RPMI7951 (cell line): Measurements from ENCODE around the gene CADM2. TPM values are rescaled to one million over a fixed set of nuclear protein-coding genes. Genes with fewer than 3 reads are reported as not detected.

Experiments
- DNase-seq: peaks from one replicate; pipeline ENCODE4 v3.0.0-alpha.2; 2012; ENCODE audit warnings: low read depth
- total RNA-seq: library from RNA; depleted of rRNA; stranded (reverse); fragments of >200 nt; shearing (Covaris generic); gene quantifications from 2 replicates; pipeline ENCODE4 v1.2.3, GENCODE V29; 2014

The CADM2 gene
- total RNA-seq, 1 experiment from 2014 or later, result not detected

GRCh38 chr3:85800676-85801075, 841.9 kb downstream of the CADM2 start:
- DNase-seq, result no peak

GRCh38 chr3:85801955-85802354, 843.2 kb downstream of the CADM2 start:
- DNase-seq, result no peak

DNA sequence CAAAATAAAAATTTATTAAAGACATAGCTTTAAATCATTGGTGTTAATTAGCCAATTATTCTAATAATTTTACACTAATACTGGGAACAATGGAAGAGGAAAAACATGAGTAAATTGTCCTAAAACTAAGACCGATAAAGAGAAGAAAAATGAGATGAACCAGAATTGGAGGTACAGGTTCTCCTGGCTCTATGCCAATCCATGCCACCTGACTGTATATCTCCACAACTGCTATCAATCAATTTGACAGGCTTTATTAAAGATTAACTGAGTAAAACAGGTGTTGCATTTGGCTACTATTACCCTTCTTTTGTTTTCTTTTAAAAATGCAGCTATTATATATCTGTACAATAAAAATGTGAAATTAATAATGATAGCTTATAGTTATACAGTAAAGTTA, 850.0 kb downstream of the CADM2 start:
- DNase-seq, result no peak

GRCh38 chr3:85821130-85821756, 862.5 kb downstream of the CADM2 start:
- no peak for DNase-seq

DNA sequence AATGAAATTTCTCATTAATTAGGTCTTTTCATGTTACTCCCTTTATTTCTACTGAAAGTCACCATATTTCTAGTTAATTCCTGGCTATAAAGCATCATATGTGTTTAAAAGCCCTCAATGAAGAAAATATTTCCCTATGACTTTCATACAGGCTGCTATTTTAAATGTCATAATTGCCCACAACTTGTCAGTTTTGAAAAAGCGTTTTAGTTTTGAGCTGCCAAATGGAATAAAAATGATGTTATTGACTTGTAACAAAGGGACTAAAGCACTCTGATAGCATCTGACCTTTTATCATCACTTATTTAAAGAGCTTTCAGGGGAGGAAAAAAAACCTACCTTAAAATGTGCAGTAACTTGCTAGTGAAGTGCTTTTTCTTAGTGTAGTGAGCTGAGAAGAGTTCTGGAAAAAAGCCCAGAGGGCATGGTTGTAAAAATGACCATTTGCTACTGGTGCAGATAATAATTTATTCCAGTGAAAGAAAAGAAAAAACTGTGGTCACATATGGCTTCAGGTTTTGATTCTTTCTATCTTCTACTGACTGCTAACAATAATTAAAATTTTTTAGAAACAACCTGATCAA, 877.2 kb downstream of the CADM2 start:
- no peak for DNase-seq

DNA sequence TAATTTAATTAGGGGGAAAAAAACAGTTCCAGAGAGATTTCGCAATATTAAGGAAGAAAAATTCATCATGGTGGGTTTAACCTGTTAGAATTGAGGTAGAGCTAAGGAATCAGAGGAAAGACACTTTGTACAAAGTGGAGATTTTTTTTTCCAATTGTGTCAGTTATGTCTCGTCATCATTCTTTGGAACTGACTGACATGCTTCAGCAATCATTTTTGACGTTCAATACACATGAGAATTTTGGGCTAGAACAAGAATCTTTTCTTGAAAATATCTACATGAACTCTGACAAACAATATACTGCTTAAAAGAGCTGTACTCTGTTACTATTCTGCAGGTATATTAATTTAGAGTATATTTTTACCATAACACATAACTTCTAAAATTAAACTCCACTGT, 878.6 kb downstream of the CADM2 start:
- DNase-seq, result no peak

DNA sequence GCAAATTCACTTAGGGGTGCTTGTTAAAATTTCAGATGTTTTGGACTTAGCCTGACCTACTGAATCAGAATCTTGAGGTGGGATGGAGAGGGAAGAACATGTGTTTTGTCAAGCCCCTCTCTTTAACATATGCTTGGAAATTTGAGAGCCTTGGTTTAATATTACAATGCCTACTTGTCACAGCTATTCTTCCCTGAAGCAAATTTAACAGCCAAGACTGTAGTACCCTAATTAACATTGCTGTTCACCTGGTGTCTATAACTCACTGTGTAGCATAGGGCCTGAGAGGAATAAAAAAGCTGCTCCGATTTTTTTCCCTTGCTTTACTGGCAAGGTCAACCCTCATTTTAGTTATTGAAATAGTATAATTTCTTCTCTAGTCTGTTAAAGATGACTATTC, 880.1 kb downstream of the CADM2 start:
- DNase-seq, result no peak

DNA sequence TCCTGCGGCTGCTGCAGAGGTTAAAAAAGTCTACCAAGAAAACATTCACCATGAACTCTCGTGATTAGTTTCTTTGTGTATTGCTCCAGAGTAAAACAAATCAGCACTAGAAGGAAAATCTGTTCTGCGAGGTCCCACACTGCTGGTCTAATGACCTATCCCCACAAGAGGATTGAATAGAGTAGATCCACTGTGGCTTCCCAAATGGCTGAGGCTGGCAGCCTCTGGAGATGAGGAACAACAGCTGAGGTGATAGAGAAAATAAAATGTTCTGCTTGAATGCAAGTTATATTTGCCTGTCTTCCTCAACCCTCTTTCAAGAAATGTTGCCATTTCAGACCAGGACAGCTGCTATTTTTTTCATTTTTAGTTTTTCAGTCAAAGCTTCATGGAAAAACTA, 883.3 kb downstream of the CADM2 start:
- no peak for DNase-seq

GRCh38 chr3:85846940-85847339, 888.2 kb downstream of the CADM2 start:
- DNase-seq, result no peak

- DNase-seq, result no peak
Measured at GRCh38 chr3:85851071-85851470, 892.3 kb downstream of the CADM2 start.

DNA sequence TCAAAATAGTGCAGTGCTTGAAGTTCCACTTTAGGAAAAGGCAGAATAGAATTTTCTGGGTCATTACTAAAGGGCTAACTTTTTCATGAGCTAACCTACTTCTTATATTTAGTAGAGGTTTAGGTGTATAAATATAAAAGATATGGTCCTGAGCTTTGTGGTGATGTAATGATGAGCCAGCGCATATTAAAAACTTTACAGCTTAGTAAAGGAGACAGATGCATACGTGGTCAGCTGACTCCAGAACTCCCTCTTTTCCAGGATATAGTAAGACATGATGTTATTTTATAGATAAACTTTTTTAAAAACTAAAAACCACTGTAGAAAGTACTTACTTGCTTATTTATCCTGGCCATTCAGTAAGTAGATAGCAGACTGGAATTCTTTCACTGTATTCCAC, 895.0 kb downstream of the CADM2 start:
- no peak for DNase-seq

DNA sequence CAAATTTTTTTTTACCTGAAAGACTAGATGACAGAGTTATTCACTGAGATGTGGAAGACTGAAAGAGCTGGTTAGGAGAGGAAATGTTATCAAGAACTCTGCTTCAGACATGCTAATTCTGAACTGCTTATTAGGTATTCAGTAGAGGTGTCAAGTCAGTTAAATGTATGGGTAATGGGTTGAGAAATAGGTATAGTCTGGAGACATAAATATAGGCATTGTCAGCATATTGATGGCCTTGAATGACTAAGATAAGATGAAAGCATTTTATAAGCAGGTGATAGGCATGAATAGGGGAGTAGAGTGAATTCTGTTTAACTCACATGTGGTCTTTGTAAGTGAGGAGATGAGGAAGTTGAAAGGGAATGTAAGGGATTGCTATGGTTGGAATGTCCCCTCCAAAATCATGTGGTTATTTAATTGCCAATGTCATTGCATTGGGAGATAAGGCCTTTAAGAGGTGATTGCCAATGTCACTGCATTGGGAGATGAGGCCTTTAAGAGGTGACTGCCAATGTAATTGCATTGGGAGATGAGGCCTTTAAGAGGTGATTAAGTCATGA, 904.2 kb downstream of the CADM2 start:
- no peak for DNase-seq

- DNase-seq, result no peak
Measured at GRCh38 chr3:85864896-85865295, 906.1 kb downstream of the CADM2 start.

- DNase-seq, result no peak
Measured at GRCh38 chr3:85867072-85867471, 908.3 kb downstream of the CADM2 start.

GRCh38 chr3:85875589-85875988, 916.8 kb downstream of the CADM2 start:
- DNase-seq, result no peak

- DNase-seq, result no peak
Measured at GRCh38 chr3:85877631-85878030, 918.8 kb downstream of the CADM2 start.

DNA sequence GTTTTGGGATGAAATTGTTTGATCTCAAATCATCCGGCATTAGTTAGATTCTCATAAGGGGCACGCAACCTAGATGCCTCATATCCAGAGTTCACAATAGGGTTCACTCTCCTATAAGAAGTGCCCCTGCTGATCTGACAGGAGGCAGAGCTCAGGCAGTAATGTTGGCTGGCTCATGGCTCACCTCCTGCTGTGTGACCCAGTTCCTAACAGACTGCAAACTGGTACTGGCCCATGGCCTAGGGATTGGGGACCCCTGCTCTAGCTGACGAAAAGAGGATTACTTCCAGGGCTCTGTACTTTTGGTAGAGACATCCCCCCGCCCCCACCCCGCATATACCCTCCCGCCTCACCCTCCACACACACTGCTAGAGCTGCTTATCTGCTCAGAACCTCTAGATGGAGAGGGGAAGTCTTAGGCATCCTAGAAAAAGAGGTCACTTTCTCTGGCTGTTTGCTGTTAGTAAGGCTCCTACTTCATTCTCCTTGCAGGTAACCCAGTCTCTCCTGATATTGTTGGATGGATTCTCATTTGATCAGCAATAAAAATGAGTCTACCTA, 923.1 kb downstream of the CADM2 start:
- DNase-seq, result no peak

- DNase-seq, result no peak
Measured at GRCh38 chr3:85890043-85890555, 931.3 kb downstream of the CADM2 start.

GRCh38 chr3:85903434-85903833, 944.6 kb downstream of the CADM2 start:
- no peak for DNase-seq

GRCh38 chr3:85912980-85913379, 954.2 kb downstream of the CADM2 start:
- DNase-seq, result no peak

- no peak for DNase-seq
Measured at GRCh38 chr3:85922374-85922773, 963.6 kb downstream of the CADM2 start.

- no peak for DNase-seq
Measured at GRCh38 chr3:85930718-85931117, 971.9 kb downstream of the CADM2 start.

DNA sequence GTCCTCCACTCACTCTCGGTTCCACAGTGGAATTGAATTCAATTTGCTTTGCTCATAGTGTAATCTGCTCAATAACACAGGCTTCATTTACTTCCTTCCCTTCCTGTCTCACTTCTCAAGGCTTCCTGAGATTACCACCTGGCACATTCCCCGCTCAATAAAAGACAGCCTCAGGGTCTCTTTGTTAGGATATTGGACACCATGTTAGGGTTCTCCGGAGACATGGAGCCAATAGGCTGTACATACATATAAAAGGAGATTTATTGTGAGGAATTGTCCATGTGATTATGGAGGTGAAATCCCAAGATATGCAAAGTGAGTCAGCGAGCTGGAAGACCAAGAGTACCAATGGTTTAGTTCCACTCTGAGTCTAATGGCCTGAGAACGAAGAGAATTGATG, 974.5 kb downstream of the CADM2 start:
- no peak for DNase-seq
